PC-3 (cell line): ENCODE results near the gene SCOC.

Experiments
- EZH2 ChIP-seq: fragments of 300-600 bp; sonication (generic); IDR thresholded peaks from one replicate; pipeline ENCODE4 v1.6.1; 2017; ENCODE audit warnings: antibody characterized with exemption, mild to moderate bottlenecking, low read length; ENCODE audit not compliant: unreplicated experiment
- EZH2phosphoT487 ChIP-seq: fragments of 300-600 bp; sonication (generic); IDR thresholded peaks from 2 replicates; pipeline ENCODE4 v1.6.1; 2018; ENCODE audit warnings: mild to moderate bottlenecking, antibody characterized with exemption, low read length, borderline replicate concordance
- TF ChIP-seq, protein P1 (sequence below): fragments of 300-600 bp; sonication (generic); conservative IDR thresholded peaks from 2 replicates; pipeline ENCODE4 v1.5.1; 2017; ENCODE audit warnings: antibody characterized with exemption, low read depth, mild to moderate bottlenecking, low read length

DNA sequence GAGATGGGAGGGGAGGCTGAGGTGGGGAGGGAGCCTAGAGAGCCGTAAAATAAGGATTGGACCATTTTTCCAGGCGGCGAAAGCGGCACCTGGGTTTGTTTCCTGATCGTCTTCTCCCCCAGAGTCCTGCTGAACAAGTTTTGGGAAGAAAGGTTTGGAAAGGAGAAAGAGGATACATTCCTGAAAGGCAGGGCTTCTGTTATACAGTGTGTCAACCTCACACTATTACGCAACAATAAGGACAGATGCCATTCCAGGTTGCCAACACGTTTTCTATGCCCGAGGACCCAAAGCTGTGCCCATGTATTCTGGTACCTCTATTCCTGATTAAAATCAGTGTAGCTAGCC, 658 bp downstream of the SCOC start:
- TF ChIP-seq, protein P1, sequence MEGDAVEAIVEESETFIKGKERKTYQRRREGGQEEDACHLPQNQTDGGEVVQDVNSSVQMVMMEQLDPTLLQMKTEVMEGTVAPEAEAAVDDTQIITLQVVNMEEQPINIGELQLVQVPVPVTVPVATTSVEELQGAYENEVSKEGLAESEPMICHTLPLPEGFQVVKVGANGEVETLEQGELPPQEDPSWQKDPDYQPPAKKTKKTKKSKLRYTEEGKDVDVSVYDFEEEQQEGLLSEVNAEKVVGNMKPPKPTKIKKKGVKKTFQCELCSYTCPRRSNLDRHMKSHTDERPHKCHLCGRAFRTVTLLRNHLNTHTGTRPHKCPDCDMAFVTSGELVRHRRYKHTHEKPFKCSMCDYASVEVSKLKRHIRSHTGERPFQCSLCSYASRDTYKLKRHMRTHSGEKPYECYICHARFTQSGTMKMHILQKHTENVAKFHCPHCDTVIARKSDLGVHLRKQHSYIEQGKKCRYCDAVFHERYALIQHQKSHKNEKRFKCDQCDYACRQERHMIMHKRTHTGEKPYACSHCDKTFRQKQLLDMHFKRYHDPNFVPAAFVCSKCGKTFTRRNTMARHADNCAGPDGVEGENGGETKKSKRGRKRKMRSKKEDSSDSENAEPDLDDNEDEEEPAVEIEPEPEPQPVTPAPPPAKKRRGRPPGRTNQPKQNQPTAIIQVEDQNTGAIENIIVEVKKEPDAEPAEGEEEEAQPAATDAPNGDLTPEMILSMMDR: no peak
- TF ChIP-seq EZH2phosphoT487 (no peak), EZH2 (no peak)
